Endothelial cell (in vitro differentiated cells): Measurements from ENCODE around the gene USP53. TPM values are rescaled to one million over a fixed set of nuclear protein-coding genes. Genes with fewer than 3 reads are reported as not detected.
A peak's percentile ranks its signal among the peaks of the same experiment; 100 is the strongest.
"Not testable (repeated sequence)": the region's sequence is repeated elsewhere in the genome, so short reads cannot be mapped to it uniquely, and the experiment has no call there.

Experiments
- DNase-seq: peaks from one replicate; pipeline ENCODE4 v3.0.0; 2021; ENCODE audit warnings: low spot score
- H3K27ac Mint-ChIP-seq: one replicate; pipeline ENCODE4 v1.8.0; 2021; ENCODE audit warnings: mixed read lengths, inconsistent platforms; ENCODE audit not compliant: unreplicated experiment
- H3K27me3 Mint-ChIP-seq: one replicate; pipeline ENCODE4 v1.8.0; 2021; ENCODE audit warnings: mild to moderate bottlenecking, moderate library complexity, mixed read lengths, inconsistent platforms; ENCODE audit not compliant: unreplicated experiment
- H3K36me3 Mint-ChIP-seq: one replicate; pipeline ENCODE4 v1.8.0; 2021; ENCODE audit warnings: mild to moderate bottlenecking, low read depth, mixed read lengths, inconsistent platforms; ENCODE audit not compliant: unreplicated experiment
- H3K4me1 Mint-ChIP-seq: one replicate; pipeline ENCODE4 v1.8.0; 2021; ENCODE audit warnings: mild to moderate bottlenecking, mixed read lengths, inconsistent platforms; ENCODE audit not compliant: unreplicated experiment
- H3K4me3 Mint-ChIP-seq: one replicate; pipeline ENCODE4 v1.8.0; 2021; ENCODE audit warnings: mild to moderate bottlenecking, mixed read lengths, inconsistent platforms; ENCODE audit not compliant: unreplicated experiment
- H3K9me3 Mint-ChIP-seq: one replicate; pipeline ENCODE4 v1.8.0; 2021; ENCODE audit warnings: mixed read lengths, inconsistent platforms; ENCODE audit not compliant: unreplicated experiment
- long read RNA-seq: library from polyadenylated mRNA; unstranded; transcript quantifications from one replicate; pipeline ENCODE4 v2.0.0, GENCODE V29; 2020; ENCODE audit not compliant: unreplicated experiment
- total RNA-seq: library from RNA; stranded (reverse); fragmentation: NEBNext Ultra II Directional; extraction: Animal tissue kit (Norgen Biotek cat#: 25700); gene quantifications from one replicate; pipeline ENCODE4 v1.2.1, GENCODE V29; 2021; ENCODE audit not compliant: unreplicated experiment
- TF ChIP-seq, protein P1 (sequence below): fragments of 200-600 bp; sonication (generic); IDR thresholded peaks from one replicate; pipeline ENCODE4 v1.5.0; 2021; ENCODE audit warnings: antibody characterized with exemption; ENCODE audit not compliant: unreplicated experiment

USP53 gene
- total RNA-seq = 18.5 TPM
- long read RNA-seq, partial matches to known transcripts = 1 of 1 reads
- long read RNA-seq, other reads (novel, unspliced or antisense) = 0 of 1 reads

DNA sequence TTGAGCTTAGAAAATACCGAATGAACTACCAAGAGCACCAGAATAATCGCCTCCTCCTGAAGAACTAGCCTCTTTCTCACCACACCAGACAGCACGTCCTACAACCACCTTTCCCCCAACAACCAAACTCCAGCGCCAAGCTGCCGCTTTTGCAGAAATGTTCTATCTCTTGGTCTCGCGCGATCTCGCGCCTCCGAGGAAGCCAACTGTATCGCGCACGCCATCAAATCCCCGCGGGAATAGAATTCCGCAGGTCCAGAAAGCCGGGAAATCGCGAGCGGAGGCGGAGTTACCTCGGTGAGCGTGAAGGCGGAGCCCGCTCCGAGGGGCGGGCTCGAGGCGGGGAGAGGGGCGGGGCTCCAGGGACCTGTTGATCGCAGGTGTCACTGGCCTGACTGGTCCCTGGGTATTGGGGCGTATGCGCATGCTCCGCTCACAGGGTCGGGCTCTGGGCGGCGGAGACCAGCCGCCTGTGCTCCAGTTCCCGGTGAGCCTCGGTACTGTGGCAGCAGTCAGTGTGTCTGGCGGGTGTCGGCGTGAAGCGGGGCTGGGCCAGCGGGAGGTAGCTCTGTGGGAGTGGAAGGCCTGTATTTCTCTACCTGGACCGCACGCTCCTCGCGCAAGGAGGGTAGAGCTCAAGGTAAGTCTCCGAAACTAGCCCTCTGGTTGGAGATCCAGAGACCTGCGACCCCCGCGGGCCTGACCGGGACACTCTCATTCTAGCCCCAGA, at the start of gene USP53:
Gene USP53, plus strand, starts transcription at position 480 of the 730 bp plus-strand sequence. CDS start 27,047 bp downstream, outside the sequence.
- H3K4me3 Mint-ChIP-seq = peak within 1 kb of the TSS; percentile 97
- peak within 1 kb of the TSS; percentile 99 for H3K27ac Mint-ChIP-seq
- peak; percentile 99 for DNase-seq
- no peaks in the 10 kb centered on the region for H3K9me3 Mint-ChIP-seq
- peaks cover 12% of the 10 kb centered on the region for H3K4me1 Mint-ChIP-seq
- H3K36me3 Mint-ChIP-seq = peaks cover under 1% of the 10 kb centered on the region
- TF ChIP-seq, protein P1, sequence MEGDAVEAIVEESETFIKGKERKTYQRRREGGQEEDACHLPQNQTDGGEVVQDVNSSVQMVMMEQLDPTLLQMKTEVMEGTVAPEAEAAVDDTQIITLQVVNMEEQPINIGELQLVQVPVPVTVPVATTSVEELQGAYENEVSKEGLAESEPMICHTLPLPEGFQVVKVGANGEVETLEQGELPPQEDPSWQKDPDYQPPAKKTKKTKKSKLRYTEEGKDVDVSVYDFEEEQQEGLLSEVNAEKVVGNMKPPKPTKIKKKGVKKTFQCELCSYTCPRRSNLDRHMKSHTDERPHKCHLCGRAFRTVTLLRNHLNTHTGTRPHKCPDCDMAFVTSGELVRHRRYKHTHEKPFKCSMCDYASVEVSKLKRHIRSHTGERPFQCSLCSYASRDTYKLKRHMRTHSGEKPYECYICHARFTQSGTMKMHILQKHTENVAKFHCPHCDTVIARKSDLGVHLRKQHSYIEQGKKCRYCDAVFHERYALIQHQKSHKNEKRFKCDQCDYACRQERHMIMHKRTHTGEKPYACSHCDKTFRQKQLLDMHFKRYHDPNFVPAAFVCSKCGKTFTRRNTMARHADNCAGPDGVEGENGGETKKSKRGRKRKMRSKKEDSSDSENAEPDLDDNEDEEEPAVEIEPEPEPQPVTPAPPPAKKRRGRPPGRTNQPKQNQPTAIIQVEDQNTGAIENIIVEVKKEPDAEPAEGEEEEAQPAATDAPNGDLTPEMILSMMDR = no peak
- peaks cover 13% of the 10 kb centered on the region for H3K27me3 Mint-ChIP-seq

- Mint-ChIP-seq H3K27ac (no peak overlapping the region), H3K27me3 (no peaks in the 10 kb centered on the region), H3K4me3 (no peak overlapping the region), H3K4me1 (peaks cover 3% of the 10 kb centered on the region), H3K9me3 (no peaks in the 10 kb centered on the region), H3K36me3 (no peaks in the 10 kb centered on the region)
- TF ChIP-seq, protein P1 = no peak
- DNase-seq = no peak
Measured at GRCh38 chr4:119165767-119166166, 46.7 kb upstream of the USP53 start.

GRCh38 chr4:119170195-119170594, 42.3 kb upstream of the USP53 start:
- Mint-ChIP-seq H3K4me3 (no peak overlapping the region), H3K27ac (no peak overlapping the region), H3K27me3 (no peaks in the 10 kb centered on the region), H3K9me3 (no peaks in the 10 kb centered on the region), H3K36me3 (no peaks in the 10 kb centered on the region), H3K4me1 (no peaks in the 10 kb centered on the region)
- TF ChIP-seq, protein P1 = no peak
- DNase-seq = no peak

DNA sequence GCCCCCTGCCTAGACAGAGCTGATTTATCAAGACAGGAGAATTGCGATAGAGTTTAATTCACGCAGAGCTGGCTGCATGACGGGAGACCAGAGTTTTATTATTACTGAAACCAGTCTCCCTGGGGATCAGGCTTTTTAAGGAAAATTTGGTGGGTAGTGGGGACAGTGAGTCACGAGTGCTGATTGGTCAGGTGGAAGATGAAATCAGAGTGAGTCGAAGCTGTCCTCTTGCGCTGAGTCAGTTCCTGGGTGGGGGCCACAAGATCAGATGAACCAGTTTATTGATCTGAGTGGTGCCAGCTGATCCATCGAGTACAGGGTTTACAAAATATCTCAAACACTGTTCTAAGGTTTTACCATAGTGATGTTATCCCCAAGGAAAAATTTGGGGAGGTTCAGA, 40.3 kb upstream of the USP53 start:
- no peaks in the 10 kb centered on the region for H3K4me1 Mint-ChIP-seq
- no peak for DNase-seq
- no peaks in the 10 kb centered on the region for H3K27me3 Mint-ChIP-seq
- TF ChIP-seq, protein P1 = no peak
- H3K27ac Mint-ChIP-seq = no peak overlapping the region
- no peak overlapping the region for H3K4me3 Mint-ChIP-seq
- H3K36me3 Mint-ChIP-seq = no peaks in the 10 kb centered on the region
- no peaks in the 10 kb centered on the region for H3K9me3 Mint-ChIP-seq

- H3K27ac Mint-ChIP-seq, H3K9me3 Mint-ChIP-seq, H3K27me3 Mint-ChIP-seq, H3K4me1 Mint-ChIP-seq, H3K36me3 Mint-ChIP-seq, H3K4me3 Mint-ChIP-seq, DNase-seq: not testable (repeated sequence)
Measured at GRCh38 chr4:119173729-119174361, 38.7 kb upstream of the USP53 start.
